HG03342 (cell line): Measurements from ENCODE around the gene ACTR3C.
"Not testable (repeated sequence)": the region's sequence is repeated elsewhere in the genome, so short reads cannot be mapped to it uniquely, and the experiment has no call there.

Experiments
- ATAC-seq: cut with Tn5 transposase; IDR thresholded peaks from one replicate; pipeline ENCODE4 v1.9.1; 2021; ENCODE audit warnings: mild to moderate bottlenecking, moderate library complexity; ENCODE audit not compliant: unreplicated experiment

The ACTR3C gene

GRCh38 chr7:150337179-150337578 lies 13.8 kb upstream of the ACTR3C start:
- no peak for ATAC-seq

DNA sequence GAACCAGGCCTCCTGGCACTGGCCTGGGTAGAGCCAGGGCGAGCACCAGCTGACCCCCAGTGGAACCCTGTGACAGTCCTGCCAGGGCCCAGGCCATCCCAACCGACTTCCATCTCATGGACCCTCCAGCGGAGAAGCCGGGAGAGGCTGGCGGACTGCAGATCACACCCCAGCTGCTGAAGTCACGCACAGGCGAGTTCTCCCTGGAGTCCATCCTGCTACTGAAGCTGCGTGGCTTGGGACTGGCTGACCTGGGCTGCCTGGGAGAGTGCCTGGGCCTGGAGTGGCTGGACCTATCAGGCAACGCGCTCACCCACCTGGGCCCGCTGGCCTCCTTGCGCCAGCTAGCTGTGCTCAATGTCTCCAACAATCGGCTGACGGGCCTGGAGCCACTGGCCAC lies 13.4 kb upstream of the ACTR3C start:
- no peak for ATAC-seq

DNA sequence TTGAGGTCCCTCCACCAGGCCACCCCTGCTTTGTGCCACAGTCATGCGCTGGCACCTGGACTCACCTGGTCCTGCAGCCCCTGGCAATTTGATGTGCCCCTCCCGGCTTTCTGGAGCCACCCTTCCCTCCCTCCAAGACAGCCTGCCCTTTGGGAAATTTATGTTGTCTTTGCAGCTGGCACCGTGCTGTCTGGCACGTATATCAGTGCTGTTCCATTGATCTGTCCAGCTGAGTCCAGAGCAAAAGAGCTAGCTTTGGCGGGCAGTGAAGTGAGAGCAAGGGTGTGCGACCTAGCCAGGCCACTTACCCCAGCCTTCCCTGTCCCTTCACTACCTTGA lies 12.4 kb upstream of the ACTR3C start:
- ATAC-seq: no peak

GRCh38 chr7:150335108-150335773 lies 11.9 kb upstream of the ACTR3C start:
- ATAC-seq: no peak

DNA sequence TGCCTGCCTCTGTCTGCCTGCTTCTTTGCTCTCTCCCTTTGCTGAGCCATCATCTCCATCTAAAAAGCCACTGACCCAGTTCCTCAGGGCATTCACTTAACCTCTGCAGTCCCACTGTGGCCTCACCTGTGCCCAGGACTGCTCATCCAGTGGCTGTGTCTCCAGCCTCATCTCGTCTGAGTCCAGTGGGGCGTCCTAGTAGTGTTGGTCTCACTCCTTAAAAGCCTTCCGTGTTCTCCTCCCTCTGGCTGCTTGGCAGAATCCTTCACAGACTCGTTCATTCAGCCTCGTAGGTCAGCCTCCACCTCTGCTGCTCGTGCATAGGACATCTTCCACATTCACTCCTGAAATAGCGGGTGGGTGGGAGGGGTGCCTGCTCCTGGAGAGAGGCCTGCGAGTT lies 10.8 kb upstream of the ACTR3C start:
- ATAC-seq: no peak

GRCh38 chr7:150333659-150334058 lies 10.3 kb upstream of the ACTR3C start:
- ATAC-seq: no peak

- no peak for ATAC-seq
Measured at GRCh38 chr7:150332852-150333635, 9.7 kb upstream of the ACTR3C start.

GRCh38 chr7:150330211-150330885 lies 7.0 kb upstream of the ACTR3C start:
- no peak for ATAC-seq

GRCh38 chr7:150329331-150330120 lies 6.2 kb upstream of the ACTR3C start:
- ATAC-seq: no peak

- ATAC-seq: no peak
Measured at GRCh38 chr7:150327308-150327707, 4.0 kb upstream of the ACTR3C start.

DNA sequence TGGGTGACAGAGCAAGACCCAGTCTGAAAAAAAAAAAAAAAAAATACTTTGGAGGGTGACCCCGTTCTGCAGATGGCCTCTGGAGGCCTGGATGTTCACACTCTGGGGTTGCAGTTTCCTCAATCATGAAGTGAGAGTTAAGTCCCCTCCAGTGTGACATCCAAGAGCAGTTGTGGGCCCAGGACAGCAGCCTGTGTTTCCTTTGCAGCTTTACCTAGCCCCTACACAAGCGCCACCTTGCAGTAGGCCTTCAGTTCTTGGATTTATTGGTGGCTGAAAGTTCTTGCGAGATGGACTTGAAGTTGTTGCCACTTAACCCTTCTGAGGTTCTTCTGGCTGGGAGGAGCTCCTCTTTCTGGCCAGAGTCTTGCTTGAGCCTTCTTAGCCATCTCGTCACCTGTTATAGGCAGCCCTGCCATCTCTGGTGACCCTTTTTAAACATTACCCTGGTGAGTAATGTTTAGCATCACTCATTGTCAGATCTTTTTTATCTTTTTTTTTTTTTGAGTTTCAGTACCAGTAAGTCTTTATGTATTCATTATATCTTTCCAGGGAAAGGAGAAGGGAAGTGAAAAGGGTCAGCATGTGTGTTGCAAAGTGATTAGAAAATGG lies 3.4 kb upstream of the ACTR3C start:
- no peak for ATAC-seq

DNA sequence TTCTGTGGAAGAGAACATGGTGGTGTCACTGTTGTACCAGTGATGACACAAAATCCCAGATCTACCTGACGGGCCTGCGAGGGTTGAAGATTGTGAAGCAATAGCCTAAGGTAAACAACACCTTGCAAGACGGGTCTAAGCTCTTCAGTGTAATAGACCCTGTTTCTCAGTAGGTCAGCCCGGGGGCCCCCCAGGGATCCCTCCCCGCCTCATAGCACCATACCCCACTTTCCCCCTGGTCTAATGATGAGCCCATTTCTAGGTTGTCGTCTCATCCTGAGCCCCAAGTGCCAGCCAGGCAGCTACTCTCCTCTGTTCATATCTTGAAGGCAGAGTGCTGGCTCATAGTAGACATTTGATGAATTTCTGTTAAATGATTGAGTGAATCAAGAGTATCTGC lies 2.6 kb upstream of the ACTR3C start:
- no peak for ATAC-seq

GRCh38 chr7:150325110-150325611 lies 1.8 kb upstream of the ACTR3C start:
- ATAC-seq: no peak

DNA sequence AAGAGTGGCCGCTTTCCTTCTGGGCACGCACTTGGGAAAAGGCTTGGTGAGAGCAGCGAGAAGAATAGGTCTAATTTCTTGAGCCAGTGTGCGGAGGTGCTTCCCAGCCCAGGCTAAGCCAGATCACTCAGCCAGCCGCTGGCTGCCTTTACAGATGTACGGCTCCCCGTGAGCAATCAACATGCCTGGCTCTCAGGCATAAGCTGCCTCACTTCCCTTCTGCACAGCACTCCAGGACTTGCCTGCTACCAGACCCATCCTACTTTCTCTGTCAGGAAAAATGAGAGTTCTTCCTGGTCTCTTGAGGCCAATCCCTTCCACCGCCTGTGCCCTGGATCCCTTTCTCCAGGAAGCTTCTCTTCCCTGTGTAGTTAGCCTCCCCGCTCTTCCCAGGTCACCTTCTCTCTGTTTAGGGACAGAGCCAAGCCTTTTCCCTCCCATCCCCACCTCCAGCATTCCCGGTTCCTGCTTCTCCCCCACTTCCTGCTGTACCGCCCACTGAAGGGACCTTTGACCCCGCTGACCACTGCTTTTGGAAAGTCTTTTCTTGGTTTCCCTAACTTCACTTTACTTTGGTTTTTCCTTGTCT lies 1.1 kb upstream of the ACTR3C start:
- no peak for ATAC-seq

- peak; percentile 25 for ATAC-seq
Measured at GRCh38 chr7:150323682-150324372, 482 bp upstream of the ACTR3C start.

DNA sequence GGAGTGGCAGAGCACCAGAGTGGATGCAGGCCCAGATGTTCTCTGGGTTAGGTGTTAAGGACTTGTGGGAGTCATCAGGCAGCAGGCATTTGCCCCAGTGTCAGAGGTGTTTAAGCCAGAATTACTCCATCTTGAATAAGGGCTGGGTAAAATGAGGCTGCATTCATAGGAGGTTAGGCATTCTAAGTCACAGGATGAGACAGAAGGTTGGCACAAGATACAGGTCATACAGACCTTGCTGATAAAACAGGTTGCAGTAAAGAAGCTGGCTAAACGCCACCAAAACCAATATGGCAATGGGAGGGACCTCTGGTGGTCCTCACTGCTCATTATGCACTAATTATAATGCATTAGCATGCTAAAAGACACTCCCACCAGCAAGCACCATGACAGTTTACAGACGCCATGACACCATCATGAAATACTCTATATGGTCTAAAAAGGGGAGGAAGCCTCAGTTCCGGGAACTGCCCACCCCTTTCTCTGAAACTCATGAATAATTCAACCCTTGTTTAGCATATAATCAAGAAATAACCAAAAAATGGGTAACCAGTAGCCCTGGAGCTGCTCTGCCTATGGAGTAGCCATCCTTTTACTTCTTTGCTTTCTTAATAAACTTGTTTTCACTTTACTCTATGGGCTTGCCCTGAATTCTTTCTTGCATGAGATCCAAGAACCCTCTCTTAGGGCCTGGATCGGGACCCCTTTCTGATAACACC lies 1.1 kb downstream of the ACTR3C start:
- peak; percentile 29 for ATAC-seq

DNA sequence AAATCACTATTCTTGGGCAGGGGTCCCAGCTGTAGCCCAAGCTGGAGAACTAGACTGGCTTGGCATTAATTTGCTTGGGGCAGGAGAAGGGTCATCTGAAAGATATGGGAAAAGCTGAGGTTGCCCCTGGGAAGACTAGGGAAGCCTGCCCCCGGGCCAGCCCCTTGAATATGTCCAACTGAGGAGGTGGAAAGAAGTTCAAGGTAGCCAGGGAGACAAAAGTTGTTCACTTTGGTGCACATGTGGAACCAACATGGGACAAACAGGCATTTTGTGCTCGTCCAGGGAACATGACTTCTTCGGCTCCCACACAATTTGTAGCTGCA lies 1.6 kb downstream of the ACTR3C start:
- no peak for ATAC-seq

- ATAC-seq: no peak
Measured at GRCh38 chr7:150317748-150318444, 5.4 kb downstream of the ACTR3C start.

DNA sequence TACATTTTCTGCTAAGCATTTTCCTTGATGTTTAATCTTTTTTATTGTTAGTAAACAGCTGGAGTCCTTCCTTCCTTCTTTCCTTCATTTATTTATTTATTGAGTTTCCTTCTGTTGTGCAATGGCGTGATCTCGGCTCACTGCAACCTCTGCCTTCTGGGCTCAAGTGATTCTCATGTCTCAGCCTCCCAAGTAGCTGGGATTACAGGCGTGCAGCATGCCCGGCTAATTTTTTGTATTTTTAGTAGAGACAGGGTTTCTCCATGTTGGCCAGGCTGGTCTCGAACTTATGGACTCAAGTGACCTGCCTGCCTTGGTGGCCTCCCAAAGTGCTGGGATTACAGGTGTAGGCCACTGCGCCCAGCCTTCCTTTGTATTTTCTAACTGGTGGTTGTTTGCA lies 6.4 kb downstream of the ACTR3C start:
- not testable (repeated sequence) for ATAC-seq
